Activated CD4-positive, alpha-beta T cell treated with anti-CD3 and anti-CD28 coated beads for 48 hours (primary cell): Measurements from ENCODE around the gene LRRC72.
"Not testable (repeated sequence)": the region's sequence is repeated elsewhere in the genome, so short reads cannot be mapped to it uniquely, and the experiment has no call there.

Experiments
- DNase-seq: peaks from one replicate; pipeline ENCODE4 v3.0.0-alpha.2; 2020

The LRRC72 gene

DNA sequence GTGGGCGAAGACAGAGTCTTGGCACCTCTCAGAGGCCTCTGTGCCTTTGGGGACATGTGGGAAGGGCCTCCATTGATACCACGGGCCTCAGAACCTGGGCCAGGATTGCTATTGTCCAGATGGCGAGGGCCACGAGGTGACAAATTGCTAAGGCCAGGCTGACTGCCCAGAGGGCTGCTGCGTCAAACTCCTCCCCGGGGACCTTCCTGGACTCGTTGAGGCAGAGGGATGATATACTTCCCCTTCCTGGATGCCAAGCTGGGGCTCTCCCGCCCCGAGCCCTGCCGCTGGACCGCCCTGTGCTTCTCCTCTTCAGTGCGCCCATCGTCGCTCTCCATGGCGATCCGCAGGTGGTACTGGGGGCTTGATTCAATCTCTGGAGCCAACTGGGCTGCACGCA lies 58.9 kb downstream of the LRRC72 start:
- DNase-seq, result no peak

DNA sequence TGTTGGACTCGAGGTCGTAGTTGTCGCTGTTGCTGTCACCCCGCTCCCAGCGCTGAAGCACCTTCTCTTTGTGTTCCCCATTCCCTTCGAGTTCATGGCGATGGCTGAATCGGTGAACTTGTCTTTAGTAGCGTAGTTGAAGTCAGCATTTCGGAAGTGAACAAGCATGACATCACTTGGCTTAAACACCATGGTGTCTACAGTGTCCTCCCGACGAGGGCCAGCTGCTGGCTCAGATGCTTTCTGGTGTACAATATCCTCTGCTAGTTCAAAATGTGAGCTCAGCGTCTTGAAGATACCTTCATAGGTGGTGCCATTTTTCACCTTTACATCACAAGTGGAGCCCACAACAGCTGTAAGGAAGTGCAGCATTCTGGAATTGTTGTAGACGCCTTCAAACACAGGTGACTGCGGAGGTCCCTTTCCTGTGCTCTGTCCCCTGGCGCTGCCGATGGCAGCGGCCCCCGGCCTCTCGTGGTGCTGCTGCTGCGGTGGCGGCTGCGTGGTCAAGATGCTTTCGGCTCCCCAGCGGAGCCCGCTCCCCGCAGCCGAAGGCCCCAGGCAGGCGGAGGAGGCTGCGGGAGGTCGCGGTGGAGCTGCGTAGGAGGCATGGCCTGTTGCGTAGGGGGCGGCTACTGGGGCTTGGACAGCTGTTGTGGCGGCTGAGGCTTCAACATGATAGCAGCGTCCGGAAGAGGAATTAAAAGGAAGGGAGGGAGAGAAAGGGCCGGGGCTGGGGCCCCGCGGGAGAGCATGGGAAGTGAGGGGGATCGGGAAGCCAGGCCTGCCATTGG lies 59.7 kb downstream of the LRRC72 start:
- no peak for DNase-seq

DNA sequence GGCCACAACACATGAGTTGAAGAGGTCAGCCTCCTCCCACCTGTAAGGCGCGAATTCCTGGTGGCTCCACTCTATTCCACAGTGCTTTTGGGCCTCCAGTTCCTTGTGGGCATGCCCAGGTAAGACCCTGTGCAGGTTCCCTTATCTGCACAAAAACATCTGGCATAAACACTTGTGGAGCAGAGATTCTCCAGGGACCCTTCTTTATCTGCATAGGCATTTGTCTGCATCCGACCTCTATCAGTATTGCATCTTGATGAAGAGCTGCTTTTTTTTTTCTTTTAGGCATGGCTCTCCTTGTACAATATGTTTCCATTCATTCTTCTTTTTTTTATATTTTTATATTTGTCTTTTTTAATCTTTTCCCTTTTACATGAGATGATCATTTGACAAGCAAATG lies 60.5 kb downstream of the LRRC72 start:
- no peak for DNase-seq

DNA sequence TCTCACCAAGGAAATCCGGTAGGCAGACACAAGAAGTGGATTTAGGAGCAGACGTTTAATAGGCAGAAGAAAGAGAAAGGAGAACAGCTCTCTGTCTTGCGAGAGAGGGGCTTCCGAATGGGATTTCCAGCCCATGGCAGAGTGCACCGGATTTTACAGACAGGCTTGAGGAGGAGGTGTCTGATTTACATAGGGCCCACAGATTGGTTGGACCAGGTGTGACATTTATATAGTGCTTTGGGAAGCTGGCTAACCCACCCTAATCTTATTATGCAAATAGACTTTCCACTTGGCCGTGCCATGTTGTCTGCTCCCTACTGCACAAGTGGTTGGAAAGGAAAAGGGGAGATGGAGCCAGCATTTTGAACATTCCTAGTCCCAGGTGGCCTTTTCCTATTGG lies 61.2 kb downstream of the LRRC72 start:
- no peak for DNase-seq

DNA sequence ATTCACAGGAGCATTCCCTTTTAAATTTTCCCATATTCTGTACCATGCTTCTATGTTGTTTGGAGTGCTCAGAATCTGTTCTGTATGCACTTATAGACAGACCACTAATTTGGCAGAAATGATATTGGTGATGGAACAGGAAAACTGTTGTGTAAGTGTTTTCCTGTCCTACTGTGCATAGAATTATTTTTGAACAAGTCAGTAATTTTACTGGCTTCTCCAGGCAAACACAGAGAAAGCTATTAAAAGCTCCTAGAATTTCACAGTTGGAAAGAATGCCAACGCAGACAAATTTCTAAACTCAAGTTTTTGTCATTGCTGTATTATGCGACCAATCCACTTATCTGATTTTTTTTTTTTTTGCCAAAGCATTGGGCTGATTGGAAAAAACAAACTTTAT lies 63.3 kb downstream of the LRRC72 start:
- DNase-seq, result no peak

DNA sequence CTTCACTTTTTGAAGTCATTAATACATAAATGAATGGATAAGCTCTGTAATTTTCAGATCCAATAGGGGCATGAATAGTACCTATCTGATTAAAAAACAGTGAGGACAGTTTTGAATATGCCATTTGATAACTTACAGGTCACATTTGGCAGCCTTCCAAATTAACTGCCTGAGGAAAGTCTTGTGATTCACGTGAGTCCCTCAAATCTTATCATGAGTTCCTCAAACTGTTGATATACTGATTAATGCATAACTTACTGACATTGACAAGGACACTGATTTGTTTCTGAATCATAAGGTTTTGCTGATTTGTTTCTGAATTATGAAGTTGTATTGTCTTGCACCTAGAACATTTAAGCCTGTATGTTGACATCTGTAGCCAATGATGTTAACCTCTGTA lies 63.8 kb downstream of the LRRC72 start:
- no peak for DNase-seq

DNA sequence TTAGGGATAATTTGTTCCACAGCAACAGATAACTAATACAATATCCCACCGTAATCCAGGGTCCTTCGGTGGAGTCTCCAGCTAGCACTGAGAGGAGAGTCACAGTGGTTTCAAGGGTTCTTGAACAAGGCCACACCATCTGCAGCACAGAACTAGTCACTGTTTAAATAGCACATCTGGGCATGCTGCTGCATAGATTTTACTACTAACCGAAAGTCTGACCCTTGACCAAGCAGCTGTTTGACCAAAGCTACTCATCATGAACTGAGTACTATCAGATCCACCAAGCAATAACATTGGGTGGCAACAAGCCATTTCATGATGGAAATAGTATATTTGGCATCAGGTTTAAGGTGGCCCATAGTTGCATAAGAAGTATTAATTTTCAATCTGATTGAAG lies 65.8 kb downstream of the LRRC72 start:
- DNase-seq, result no peak

DNA sequence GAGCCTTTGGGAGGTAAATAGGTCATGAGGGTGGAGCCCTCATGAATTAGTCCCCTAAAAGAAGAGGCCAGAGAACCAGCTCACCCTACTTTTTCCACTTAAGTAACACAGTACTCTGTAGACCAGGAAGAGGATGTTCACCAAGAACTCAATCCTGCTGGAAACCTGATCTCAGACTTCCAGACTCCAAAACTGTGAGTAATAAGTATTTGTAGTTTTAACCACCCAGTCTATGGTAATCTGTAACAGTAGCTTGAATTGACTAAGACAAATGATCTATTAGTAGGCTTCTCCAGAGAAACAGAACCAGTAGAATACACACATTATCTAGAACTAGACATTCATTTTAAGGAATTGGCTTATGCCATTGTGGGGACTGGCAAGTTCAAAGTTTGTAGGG lies 67.4 kb downstream of the LRRC72 start:
- no peak for DNase-seq

DNA sequence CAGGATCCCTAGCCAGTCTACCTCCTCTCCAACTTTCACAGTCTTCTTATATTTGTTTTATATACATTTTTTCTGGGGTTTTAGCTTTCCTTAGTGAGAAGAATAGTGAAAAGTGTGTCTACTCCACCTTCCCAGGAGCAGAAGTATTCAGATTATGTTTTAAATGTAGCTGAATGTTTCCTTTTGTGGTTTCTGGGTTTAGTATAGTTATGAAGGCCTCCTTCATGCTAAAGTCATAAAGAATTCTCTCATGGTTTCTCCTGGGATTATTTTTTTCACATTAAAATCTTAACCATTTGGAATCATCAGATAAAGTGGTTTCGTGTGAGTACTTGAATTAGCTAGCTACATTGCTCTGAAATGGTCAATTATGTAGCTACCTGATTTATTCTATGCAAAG lies 68.1 kb downstream of the LRRC72 start:
- no peak for DNase-seq

DNA sequence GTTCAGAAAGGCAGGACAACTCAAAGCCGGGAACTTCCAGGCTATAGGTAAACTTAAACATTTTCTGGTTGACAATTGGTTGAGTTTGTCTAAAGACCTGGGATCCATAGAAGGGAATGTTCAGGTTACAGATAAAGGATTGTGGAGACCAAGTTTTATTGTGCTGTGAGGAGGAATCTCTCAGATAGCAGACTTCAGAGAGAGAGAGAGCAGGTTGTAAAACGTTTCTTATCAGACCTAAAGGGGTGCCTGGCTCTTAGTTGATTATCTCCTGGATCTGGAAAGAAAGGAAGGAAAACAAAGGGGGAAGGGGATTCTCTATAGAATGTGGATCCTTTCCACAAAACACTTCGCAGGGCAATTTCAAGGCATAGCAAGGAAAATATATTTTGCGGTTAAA lies 69.0 kb downstream of the LRRC72 start:
- DNase-seq, result not testable (repeated sequence)

DNA sequence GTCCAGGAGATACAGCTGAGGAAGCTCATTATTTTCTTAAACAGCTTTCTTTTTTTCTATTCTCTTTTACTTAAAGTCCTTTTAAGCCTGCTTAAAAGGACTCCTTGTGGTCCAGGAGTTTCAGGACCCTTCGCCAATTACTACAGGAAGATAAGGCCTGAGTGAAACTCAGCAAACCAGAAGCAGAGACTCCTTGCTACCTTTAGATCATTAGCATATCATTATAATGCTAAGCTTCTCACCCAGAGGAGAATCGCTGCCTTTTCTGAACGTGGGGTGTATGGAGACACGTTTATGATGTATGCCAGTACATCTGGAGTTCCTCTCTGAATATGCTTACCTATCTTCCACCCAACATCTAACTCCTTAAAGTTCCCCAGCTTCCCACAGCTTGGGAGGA lies 71.4 kb downstream of the LRRC72 start:
- no peak for DNase-seq

DNA sequence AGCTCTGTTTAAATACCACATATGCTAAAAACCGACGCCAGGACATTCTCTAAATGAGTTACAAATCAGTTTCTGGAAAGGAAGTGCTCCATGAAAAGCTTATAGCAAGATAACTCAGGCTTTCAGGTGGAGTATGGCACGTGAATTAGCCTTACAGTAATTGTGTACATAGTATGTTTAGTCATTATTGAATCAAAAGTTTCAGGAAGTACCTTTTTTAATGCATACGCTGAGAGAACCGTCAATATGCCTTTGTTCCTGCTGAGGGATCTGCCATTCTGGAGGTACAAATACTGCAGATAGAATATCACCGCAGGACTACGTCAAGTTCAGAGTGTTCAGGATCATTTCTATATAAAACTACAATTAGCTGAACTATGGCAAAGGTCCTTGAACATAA lies 73.2 kb downstream of the LRRC72 start:
- DNase-seq, result no peak

DNA sequence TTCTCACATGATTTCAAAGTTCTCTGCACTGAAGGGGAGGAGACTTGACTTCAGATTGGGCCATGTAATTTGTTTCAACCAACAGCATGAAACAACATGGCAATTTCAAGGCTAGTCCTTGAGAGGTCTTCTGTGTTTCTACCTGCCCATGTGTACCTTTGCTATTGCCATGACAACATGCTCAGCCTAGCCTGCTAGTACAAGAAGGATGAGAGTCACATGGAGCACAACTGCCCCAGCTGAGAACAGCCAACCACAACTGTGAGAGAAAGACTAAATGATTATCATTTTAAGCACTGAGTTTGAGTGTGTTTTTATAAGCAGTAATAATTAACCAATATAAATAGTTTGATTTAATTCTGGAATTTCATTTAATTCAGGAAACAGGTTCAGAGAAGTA lies 77.0 kb downstream of the LRRC72 start:
- no peak for DNase-seq

DNA sequence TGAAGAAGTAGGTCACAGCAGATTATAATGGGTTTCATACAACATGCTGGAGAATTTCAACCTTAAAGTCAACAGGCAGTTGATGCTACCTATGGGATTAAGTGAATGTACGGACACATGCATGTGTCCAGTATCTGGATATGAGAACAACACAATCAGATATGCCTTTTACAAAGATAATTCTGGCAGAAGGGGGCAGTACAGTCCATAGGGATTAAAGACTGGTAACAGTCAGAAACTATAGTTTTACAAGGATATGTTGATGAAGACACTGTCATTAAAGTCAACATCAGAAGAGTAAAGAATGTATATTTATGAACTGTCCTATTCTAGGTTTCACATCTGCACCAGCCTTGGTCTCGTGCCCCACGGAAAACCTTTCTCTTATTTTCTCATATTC lies 77.4 kb downstream of the LRRC72 start:
- no peak for DNase-seq

DNA sequence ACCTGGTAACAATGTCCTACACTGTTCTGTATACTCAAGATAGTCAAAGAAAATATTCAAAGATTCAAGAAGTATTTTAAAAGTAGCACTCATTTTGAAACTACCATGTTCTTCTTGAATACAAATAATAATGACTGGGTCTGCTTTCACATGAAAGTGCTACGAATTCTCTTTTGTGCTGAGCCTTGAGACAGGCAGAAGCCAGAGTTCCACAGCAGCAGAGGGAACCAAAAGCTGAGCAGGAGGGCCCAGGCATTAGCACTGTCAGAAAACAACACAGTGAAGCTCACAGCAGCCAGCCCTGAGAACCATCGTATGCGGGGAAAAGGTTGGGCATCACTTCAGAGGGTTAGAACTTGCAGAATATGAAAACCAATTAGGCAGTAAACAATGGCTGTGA lies 80.1 kb downstream of the LRRC72 start:
- DNase-seq, result no peak

DNA sequence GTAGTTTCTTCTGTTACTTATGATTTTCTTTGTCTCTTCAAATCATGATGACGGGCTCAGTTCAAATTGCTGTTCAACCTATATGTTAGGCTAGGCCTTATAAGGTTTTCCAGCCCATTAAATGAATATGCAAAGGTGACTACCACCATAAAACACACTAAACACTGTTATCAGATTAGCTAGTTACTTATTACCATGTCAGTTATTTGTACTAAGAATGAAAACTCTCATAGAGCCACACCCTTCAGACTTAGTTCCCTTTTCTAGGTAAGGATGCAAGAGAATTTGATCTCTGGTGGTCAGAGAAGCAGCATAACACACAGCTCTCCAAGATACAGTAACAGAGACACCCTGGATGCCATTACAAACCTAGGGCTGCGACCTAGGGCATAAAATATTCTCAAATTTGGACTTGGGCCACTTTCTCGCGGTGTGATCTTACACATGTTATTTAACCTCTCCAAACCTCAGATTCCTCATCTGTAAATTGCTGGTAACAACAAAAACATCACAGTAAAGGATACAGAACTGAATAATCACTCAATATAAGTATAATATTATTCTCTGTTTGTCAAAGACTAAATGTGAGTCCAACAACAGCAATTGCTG lies 83.3 kb downstream of the LRRC72 start:
- DNase-seq, result no peak

DNA sequence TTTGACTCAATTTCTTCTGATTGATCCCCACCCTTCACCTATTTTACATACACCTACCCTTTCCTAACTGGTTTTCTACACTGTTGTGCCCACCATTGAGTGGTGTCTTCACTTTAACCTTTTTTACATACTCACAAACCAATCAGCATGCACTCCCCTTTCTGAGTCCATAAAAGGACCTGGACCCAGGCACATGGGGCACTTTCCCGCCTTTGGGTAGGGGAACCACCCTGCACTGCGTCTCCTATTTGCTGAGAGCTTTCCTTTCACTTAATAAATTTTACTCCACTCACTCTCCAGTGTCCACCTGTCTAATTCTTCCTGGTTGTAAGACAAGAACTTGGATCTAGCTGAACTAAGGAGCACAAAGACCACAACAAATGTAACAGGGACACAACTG lies 85.1 kb downstream of the LRRC72 start:
- no peak for DNase-seq

DNA sequence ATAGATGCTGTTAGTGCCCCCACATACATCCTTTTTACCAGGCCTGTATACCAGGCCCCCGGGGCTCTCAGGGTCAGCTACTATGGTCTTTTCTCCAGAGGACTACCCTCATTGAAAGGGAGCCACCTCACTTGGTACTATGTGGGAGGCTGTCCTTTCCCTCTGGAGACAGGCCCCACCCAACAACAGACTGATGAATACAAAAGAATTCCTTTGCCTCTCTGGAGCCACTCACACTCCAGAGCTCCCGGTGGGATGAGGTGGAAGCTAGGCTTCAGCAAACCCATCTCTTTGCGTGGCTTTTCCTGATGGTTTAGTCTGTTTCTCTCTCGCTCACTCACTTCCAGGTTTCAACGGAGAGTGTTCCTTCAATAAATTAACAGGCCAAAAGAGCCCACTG lies 88.6 kb downstream of the LRRC72 start:
- DNase-seq, result no peak

DNA sequence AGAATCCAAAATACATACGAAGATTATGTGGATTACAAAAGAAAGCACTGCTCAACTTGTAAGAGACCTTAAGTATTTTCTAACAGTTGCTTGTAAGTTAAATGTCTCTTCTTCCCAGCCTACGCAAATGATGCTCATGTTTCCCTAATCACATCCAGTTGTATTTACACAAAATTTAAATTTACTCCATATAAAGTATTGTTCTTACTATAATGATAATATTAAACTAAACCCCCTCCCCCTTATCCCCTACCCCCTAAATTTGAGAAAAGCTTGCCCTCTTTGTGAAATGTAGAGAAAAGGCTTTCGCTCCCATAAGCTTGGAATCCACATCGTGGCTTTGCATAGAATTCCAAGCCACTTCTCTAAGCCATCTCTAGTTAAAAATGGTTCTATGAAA lies 89.5 kb downstream of the LRRC72 start:
- DNase-seq, result no peak

DNA sequence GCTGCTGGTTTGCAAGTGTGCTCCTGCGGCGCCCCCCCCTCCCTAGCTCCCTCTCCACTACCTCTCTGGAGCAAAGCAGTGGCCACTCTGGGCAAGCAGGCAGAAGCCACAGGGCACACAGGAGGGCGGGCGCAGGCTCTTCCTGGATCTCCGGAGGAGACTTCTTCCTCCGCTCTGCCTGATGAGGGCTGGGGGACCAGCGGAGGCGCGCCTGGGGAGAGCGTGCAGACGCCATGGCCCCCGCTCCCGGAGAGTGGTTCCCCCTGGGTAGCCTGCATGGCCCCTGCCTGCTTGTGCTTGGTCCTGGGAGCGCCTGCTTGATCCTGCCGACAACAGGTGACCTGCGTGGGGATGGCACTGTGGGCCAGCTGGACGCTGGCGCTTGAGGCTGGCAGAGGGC lies 89.9 kb downstream of the LRRC72 start:
- no peak for DNase-seq

DNA sequence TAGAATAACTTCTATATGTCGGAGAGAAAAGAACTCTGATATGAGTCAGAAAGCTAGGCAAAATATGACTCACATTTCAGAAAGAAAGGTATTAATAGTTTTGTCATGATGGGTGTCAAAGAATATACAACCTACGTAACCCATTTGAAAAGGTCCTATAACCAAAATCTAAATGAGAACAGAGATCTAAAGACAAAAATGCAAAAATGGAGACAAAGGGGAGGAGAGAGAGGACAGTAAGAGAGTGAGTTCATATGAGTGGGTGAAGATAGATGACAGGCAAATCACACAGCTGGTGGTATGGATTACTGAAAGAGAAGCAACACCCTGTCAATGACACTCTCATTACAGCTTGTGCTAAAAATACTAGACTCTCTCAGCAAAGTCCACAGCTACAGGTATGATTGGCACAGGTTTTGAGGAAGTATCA lies 93.4 kb downstream of the LRRC72 start:
- peak; percentile 8 for DNase-seq

DNA sequence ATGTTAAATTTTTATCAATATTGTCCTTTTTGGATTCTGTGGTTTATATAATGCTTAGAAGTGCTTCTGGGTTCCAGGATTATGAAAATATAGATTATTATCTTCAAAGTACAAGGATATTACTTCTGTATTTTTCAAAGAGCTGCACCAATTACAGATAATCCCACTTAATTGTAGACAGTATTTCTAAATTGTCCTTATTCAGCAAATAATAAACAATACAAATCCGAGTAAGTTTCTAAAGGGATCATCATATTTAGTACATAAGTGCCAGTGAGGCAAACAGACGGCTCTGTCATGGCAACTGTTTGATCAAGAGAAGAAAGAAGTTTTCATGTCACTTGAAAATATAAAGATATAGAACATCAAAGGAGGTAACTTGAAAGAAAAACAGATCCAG lies 99.8 kb downstream of the LRRC72 start:
- DNase-seq, result no peak

DNA sequence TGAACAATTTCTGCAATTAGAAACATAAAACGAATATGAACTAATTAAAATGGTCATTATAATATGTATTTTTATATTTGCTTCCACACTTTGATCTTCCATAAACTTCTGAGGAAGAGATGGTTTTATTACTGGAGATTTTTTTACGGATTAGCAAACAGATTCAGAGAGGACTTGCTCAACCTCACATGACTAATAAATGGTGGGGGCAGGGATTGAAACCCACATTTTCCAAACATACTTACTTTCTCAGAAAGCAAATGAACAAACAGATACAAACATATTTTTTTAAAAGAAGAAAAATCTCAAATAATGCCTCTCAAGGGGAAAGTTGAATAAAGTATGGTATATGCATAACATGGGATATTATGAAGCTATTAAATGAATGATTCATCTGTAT lies 100.6 kb downstream of the LRRC72 start:
- no peak for DNase-seq

DNA sequence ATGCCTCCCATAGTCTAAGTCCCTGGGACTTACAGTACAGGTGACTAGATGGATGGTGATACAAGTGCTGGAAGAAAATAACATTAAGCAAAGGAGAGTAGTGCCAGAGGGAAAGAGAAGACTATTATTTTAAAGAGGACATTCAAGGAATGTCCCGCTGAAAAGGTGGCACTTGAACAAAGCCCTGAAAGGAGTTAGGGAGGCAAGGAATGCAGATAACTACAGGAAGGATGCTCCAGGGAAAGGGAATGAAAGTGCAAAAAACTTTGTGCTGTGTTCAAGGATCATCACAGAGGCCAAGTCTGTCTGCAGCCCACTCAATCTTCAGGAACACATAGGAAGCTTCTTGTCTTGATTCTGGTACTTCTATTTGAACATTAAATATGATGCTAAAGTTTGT lies 104.0 kb downstream of the LRRC72 start:
- no peak for DNase-seq
